Inferior parietal cortex (tissue), 1 donor: ENCODE results near the gene SUGP2.
A peak's percentile ranks its signal among the peaks of the same experiment; 100 is the strongest.

Experiments used
- DNase-seq: peaks from one replicate; pipeline ENCODE4 v3.0.0-alpha.2; 2016; ENCODE audit errors: extremely low spot score

Gene SUGP2

GRCh38 chr19:19059018-19059836 is 25.9 kb upstream of the SUGP2 start:
- DNase-seq = no peak

- DNase-seq = no peak
Measured at GRCh38 chr19:19057720-19058119, 24.4 kb upstream of the SUGP2 start.

- no peak for DNase-seq
Measured at GRCh38 chr19:19057317-19057716, 24.0 kb upstream of the SUGP2 start.

- DNase-seq = no peak
Measured at GRCh38 chr19:19056636-19057275, 23.4 kb upstream of the SUGP2 start.

GRCh38 chr19:19055701-19056100 is 22.4 kb upstream of the SUGP2 start:
- no peak for DNase-seq

- no peak for DNase-seq
Measured at GRCh38 chr19:19054939-19055440, 21.7 kb upstream of the SUGP2 start.

- DNase-seq = no peak
Measured at GRCh38 chr19:19054315-19054938, 21.1 kb upstream of the SUGP2 start.

GRCh38 chr19:19053508-19054314 is 20.4 kb upstream of the SUGP2 start:
- DNase-seq = no peak

GRCh38 chr19:19052921-19053320 is 19.6 kb upstream of the SUGP2 start:
- no peak for DNase-seq

- DNase-seq = no peak
Measured at GRCh38 chr19:19051478-19052213, 18.3 kb upstream of the SUGP2 start.

GRCh38 chr19:19050731-19051130 is 17.4 kb upstream of the SUGP2 start:
- no peak for DNase-seq

GRCh38 chr19:19050104-19050503 is 16.8 kb upstream of the SUGP2 start:
- no peak for DNase-seq

GRCh38 chr19:19049406-19049805 is 16.1 kb upstream of the SUGP2 start:
- no peak for DNase-seq

GRCh38 chr19:19043881-19044280 is 10.6 kb upstream of the SUGP2 start:
- no peak for DNase-seq

GRCh38 chr19:19043481-19043880 is 10.2 kb upstream of the SUGP2 start:
- DNase-seq = no peak

- no peak for DNase-seq
Measured at GRCh38 chr19:19042732-19043280, 9.5 kb upstream of the SUGP2 start.

- no peak for DNase-seq
Measured at GRCh38 chr19:19040417-19040816, 7.1 kb upstream of the SUGP2 start.

- no peak for DNase-seq
Measured at GRCh38 chr19:19039901-19040300, 6.6 kb upstream of the SUGP2 start.

GRCh38 chr19:19034204-19034624 is 897 bp upstream of the SUGP2 start:
- DNase-seq = peak; percentile 49

GRCh38 chr19:19033176-19033425 is 216 bp downstream of the SUGP2 start:
- no peak for DNase-seq
